ENCODE data around the gene GZMH. TPM values are rescaled to one million over a fixed set of nuclear protein-coding genes. Genes with fewer than 3 reads are reported as not detected.

Gene GZMH
- total RNA-seq, 1 experiment from 2014 or later = not detected

- TF ChIP-seq E2F1 (CRISPR knock-in tag; IDR thresholded peaks at IDR 0.05) = no peak
- no peak for TF ChIP-seq NFATC4 (CRISPR knock-in tag; IDR thresholded peaks at IDR 0.05)
- TF ChIP-seq JUN (CRISPR knock-in tag; IDR thresholded peaks at IDR 0.05) = no peak
- no peak for TF ChIP-seq RELA (CRISPR knock-in tag; IDR thresholded peaks at IDR 0.05; ENCODE audit: borderline replicate concordance)
- no peak for TF ChIP-seq USF2 (CRISPR knock-in tag; IDR thresholded peaks at IDR 0.05)
Observed at GRCh38 chr14:24630872-24631477, 21.5 kb upstream of the GZMH start (continued).

GRCh38 chr14:24630087-24630871 lies 20.8 kb upstream of the GZMH start:
- Mint-ChIP-seq H3K4me1 (no peaks in the 10 kb centered on the region), H3K36me3 (no peaks in the 10 kb centered on the region), H3K27ac (no peak overlapping the region), H3K4me3 (no peak overlapping the region), H3K9me3 (no peaks in the 10 kb centered on the region; the same call in 1 of the 2 replicates), H3K27me3 (ENCODE audit: low read depth) (no peaks in the 10 kb centered on the region; the same call in 1 of the 2 replicates)
- DNase-seq (ENCODE audit: low spot score) (no peak), ATAC-seq (no peak)
- ChIA-PET POLR2A (no interaction called here), CTCF (no interaction called here)
- TF ChIP-seq ZNF121 (CRISPR knock-in tag; IDR thresholded peaks at IDR 0.05) (no peak), NR3C1 (CRISPR knock-in tag; conservative IDR thresholded peaks at IDR 0.05; ENCODE audit: low read depth) (no peak), MLX (CRISPR knock-in tag; IDR thresholded peaks at IDR 0.05) (no peak), ATF3 (CRISPR knock-in tag; conservative IDR thresholded peaks at IDR 0.05) (no peak), PRDM15 (CRISPR knock-in tag; IDR thresholded peaks at IDR 0.05) (no peak), ZNF416 (CRISPR knock-in tag; IDR thresholded peaks at IDR 0.05) (no peak), MYBL2 (CRISPR knock-in tag; IDR thresholded peaks at IDR 0.05) (no peak), AR (CRISPR knock-in tag; IDR thresholded peaks at IDR 0.05) (no peak), ARID4B (CRISPR knock-in tag; IDR thresholded peaks at IDR 0.05; ENCODE audit: borderline replicate concordance) (no peak), ZMAT4 (CRISPR knock-in tag; IDR thresholded peaks at IDR 0.05) (no peak), NFE2L1 (CRISPR knock-in tag; IDR thresholded peaks at IDR 0.05) (no peak), SMAD3 (CRISPR knock-in tag; IDR thresholded peaks at IDR 0.05; ENCODE audit: borderline replicate concordance) (no peak)

Measured in WTC11 (cell line).